Measurements from ENCODE around the gene SERF2.
"Not testable (repeated sequence)": the region's sequence is repeated elsewhere in the genome, so short reads cannot be mapped to it uniquely, and the experiment has no call there.

Gene SERF2

DNA sequence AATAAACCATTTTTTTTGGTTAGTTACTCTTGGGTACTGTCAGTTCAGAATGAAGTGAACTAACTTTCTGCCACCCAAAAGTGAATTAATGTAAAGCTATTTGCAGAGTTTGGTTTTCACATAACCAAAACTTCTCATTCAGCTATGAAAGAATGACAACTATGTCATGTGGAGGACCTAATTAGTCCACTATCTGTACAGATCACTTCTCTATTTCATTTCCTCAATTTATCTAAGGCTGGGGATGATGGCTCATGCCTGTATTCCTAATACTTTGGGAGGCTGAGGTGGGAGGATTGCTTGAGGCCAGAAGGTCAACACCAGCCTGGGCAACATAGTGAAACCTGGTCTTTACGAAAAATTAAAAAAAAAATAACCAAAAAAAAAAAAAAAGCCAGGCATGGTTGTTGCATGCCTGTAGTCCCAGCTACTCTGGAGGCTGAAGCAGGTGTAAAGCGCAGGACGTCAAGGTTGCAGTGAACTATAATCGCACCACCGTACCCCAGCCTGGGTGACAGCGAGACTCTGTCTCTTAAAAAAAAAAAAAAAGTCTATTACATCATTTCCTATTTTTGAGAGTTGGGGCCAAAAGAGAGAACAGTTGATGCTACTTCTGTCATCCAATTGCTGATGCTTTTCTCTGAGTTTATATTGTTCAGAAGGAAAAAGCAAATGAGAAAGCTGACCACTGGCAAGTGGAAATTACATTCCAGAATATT lies 17.0 kb downstream of the SERF2 start:
- TF ChIP-seq, protein P1, sequence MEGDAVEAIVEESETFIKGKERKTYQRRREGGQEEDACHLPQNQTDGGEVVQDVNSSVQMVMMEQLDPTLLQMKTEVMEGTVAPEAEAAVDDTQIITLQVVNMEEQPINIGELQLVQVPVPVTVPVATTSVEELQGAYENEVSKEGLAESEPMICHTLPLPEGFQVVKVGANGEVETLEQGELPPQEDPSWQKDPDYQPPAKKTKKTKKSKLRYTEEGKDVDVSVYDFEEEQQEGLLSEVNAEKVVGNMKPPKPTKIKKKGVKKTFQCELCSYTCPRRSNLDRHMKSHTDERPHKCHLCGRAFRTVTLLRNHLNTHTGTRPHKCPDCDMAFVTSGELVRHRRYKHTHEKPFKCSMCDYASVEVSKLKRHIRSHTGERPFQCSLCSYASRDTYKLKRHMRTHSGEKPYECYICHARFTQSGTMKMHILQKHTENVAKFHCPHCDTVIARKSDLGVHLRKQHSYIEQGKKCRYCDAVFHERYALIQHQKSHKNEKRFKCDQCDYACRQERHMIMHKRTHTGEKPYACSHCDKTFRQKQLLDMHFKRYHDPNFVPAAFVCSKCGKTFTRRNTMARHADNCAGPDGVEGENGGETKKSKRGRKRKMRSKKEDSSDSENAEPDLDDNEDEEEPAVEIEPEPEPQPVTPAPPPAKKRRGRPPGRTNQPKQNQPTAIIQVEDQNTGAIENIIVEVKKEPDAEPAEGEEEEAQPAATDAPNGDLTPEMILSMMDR (IDR thresholded peaks at IDR 0.05; ENCODE audit: low read depth, low read length), result no peak
- H3K9me3 ChIP-seq, result no peaks in the 10 kb centered on the region
- no peaks in the 10 kb centered on the region for H3K4me1 ChIP-seq
- no peak for DNase-seq
- no peaks in the 10 kb centered on the region for H3K27me3 ChIP-seq
- peaks cover 84% of the 10 kb centered on the region for H3K36me3 ChIP-seq
- H3K4me3 ChIP-seq (ENCODE audit: low read depth, low read length), result no peak overlapping the region

DNA sequence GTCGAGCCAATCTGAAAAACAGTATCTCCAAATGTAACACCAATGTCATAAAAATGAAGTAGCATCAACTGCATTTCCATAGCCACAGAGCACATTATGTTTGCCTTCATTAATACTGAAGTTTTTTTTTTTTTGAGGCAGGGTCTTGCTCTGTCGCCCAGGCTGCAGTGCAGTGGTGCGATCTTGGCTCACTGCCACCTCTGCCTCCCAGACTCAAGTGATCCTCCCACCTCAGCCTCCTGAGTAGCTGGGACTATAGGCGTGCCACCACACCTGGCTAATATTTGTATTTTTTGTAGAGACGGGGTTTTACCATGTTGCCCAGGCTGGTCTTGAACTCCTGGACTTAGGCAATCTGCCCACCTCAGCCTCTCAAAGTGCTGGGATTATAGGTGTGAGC lies 22.9 kb downstream of the SERF2 start:
- H3K4me1 ChIP-seq; DNase-seq; H3K4me3 ChIP-seq (ENCODE audit: low read depth, low read length); H3K9me3 ChIP-seq; H3K27me3 ChIP-seq: not testable (repeated sequence)
- H3K36me3 ChIP-seq, result peaks cover 60% of the 10 kb centered on the region

- Histone ChIP-seq H3K4me3 (ENCODE audit: low read depth, low read length) (no peak overlapping the region), H3K36me3 (peaks cover 10% of the 10 kb centered on the region), H3K4me1 (no peaks in the 10 kb centered on the region), H3K9me3 (no peaks in the 10 kb centered on the region), H3K27me3 (no peaks in the 10 kb centered on the region)
- TF ChIP-seq, protein P1 (IDR thresholded peaks at IDR 0.05; ENCODE audit: low read depth, low read length), result no peak
- no peak for DNase-seq
Observed at GRCh38 chr15:43821505-43821904, 29.4 kb downstream of the SERF2 start.

DNA sequence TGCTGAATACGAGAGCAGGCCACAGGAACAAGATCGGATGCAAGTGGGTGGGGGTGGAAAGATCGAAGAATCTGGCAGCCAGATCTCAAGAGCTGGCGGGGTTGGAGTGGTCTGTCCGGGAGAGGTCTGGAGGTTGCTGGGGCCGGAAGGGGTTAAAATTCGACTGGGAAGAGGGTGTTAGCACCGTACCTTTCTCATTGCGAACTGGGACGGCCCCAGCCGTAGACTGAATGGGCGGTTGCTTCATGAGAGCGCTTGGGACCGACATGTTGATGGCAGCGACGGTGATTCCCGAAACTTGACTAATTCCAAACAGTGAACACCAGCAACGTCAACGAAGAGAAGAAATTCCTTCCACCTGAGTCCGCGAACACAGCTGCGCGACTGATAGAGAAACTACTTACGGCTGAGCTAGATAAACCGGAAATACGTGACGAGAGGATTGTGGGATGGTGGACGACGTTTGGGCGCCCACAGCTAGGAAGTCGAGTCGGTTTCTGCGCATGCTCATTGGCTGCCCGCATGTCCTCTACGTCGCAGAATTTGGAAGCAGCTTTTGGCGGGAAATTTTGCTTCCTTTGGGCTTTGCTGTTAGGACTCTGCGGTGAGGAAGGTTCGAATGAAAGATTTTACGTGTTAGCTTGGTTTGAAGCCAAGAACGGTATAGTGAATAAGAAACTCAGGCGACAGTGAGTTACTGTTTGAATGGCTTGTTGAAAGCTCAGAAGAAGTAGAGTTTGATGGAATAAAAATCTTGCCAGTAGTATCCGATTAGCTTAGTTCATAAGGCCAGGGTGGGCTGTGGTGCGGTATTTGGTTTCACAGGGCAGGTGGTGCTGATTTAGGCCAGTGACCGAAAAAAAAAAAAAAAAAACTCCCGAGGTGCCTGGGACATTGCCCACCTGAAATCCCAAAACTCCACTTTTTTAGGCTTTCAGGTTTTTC lies 32.5 kb downstream of the SERF2 start, which contains the start of gene MFAP1:
Gene MFAP1, minus strand, starts transcription at position 389 of the 945 bp plus-strand sequence. Its CDS starts 121 bp downstream, at position 268.
- H3K4me1 ChIP-seq, result no peaks in the 10 kb centered on the region; the same call in 1 of the 2 replicates
- TF ChIP-seq, protein P1 (IDR thresholded peaks at IDR 0.05; ENCODE audit: low read depth, low read length), result no peak
- peak within 1 kb of the TSS; percentile 89 for H3K4me3 ChIP-seq (ENCODE audit: low read depth, low read length)
- no peaks in the 10 kb centered on the region for H3K9me3 ChIP-seq
- peak; percentile 92 for DNase-seq
- no peaks in the 10 kb centered on the region for H3K27me3 ChIP-seq
- H3K36me3 ChIP-seq, result peaks cover 5% of the 10 kb centered on the region; the same call in 1 of the 2 replicates

DNA sequence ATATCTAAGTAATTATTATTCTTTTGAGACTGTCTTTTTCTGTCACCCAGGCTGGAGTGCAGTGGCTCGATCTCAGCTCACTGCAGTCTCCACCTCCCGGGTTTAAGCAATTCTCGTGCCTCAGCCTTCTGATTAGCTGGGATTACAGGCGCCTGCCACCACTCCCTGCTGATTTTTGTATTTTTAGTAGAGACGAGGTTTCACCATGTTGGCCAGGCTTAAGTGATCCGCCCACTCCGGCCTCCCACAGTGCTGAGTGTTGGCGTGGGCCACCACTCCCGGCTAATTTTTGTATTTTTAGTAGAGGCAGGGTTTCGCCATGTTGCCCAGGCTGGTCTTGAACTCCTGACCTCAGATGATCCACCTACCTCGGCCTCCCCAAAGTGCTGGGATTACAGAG lies 33.2 kb downstream of the SERF2 start:
- H3K4me3 ChIP-seq (ENCODE audit: low read depth, low read length); H3K36me3 ChIP-seq; H3K27me3 ChIP-seq; H3K9me3 ChIP-seq; H3K4me1 ChIP-seq; DNase-seq: not testable (repeated sequence)

DNA sequence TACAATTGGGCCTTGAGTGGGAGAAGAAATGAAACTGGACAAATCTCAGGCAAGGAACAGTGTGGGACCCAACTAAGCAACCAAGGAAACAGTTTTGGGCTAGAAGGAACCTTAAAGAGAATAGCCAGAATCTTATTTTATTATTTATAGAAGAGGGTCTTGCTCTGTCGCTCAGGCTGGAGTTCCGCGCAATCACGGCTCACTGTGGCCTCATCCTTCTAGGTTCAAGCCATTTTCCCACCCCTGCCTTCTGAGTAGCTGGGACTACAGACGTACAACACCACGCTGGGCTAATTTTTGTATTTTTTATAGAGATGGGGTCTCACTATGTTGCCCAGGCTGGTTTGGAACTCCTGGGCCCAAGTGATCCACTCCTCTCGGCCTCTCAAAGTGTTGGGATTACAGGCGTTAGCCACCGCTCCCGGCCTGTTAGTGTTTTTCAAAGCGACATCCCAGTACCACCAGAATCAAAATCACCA lies 33.9 kb downstream of the SERF2 start:
- DNase-seq, result no peak
- no peaks in the 10 kb centered on the region; the same call in 1 of the 2 replicates for H3K4me1 ChIP-seq
- H3K9me3 ChIP-seq, result no peaks in the 10 kb centered on the region
- H3K4me3 ChIP-seq (ENCODE audit: low read depth, low read length), result peak overlapping the region; percentile 77
- no peaks in the 10 kb centered on the region for H3K36me3 ChIP-seq
- TF ChIP-seq, protein P1 (IDR thresholded peaks at IDR 0.05; ENCODE audit: low read depth, low read length), result no peak
- no peaks in the 10 kb centered on the region for H3K27me3 ChIP-seq
